ENCODE results near the gene ZSCAN9.

Gene ZSCAN9

GRCh38 chr6:28205879-28206278 is 19.2 kb upstream of the ZSCAN9 start:
- DNase-seq (ENCODE audit: low read depth): no peak
- no peak for TF ChIP-seq CTCF (IDR thresholded peaks at IDR 0.05; ENCODE audit: control insufficient read depth, insufficient read depth, low read depth, low read length, missing control alignments)
- H3K4me3 ChIP-seq (ENCODE audit: control insufficient read depth, low read depth, low read length): no peak overlapping the region

GRCh38 chr6:28206527-28206926 is 18.5 kb upstream of the ZSCAN9 start:
- no peak for DNase-seq (ENCODE audit: low read depth)
- TF ChIP-seq CTCF (IDR thresholded peaks at IDR 0.05; ENCODE audit: control insufficient read depth, insufficient read depth, low read depth, low read length, missing control alignments): no peak
- no peak overlapping the region for H3K4me3 ChIP-seq (ENCODE audit: control insufficient read depth, low read depth, low read length)

GRCh38 chr6:28206928-28207509 is 18.1 kb upstream of the ZSCAN9 start:
- H3K4me3 ChIP-seq (ENCODE audit: control insufficient read depth, low read depth, low read length): peak overlapping the region; percentile 53
- no peak for TF ChIP-seq CTCF (IDR thresholded peaks at IDR 0.05; ENCODE audit: control insufficient read depth, insufficient read depth, low read depth, low read length, missing control alignments)
- DNase-seq (ENCODE audit: low read depth): no peak

GRCh38 chr6:28207510-28208110 is 17.5 kb upstream of the ZSCAN9 start:
- peak overlapping the region; percentile 53 for H3K4me3 ChIP-seq (ENCODE audit: control insufficient read depth, low read depth, low read length)
- TF ChIP-seq CTCF (IDR thresholded peaks at IDR 0.05; ENCODE audit: control insufficient read depth, insufficient read depth, low read depth, low read length, missing control alignments): no peak
- DNase-seq (ENCODE audit: low read depth): no peak

- peak overlapping the region; percentile 53 for H3K4me3 ChIP-seq (ENCODE audit: control insufficient read depth, low read depth, low read length)
- TF ChIP-seq CTCF (IDR thresholded peaks at IDR 0.05; ENCODE audit: control insufficient read depth, insufficient read depth, low read depth, low read length, missing control alignments): no peak
- no peak for DNase-seq (ENCODE audit: low read depth)
Observed at GRCh38 chr6:28208111-28208659, 16.9 kb upstream of the ZSCAN9 start.

- H3K4me3 ChIP-seq (ENCODE audit: control insufficient read depth, low read depth, low read length): no peak overlapping the region
- TF ChIP-seq CTCF (IDR thresholded peaks at IDR 0.05; ENCODE audit: control insufficient read depth, insufficient read depth, low read depth, low read length, missing control alignments): no peak
- DNase-seq (ENCODE audit: low read depth): no peak
Observed at GRCh38 chr6:28209753-28210535, 15.1 kb upstream of the ZSCAN9 start.

Data from AG09309 (cell line).